ENCODE data around the gene MRTFA.

Gene MRTFA

DNA sequence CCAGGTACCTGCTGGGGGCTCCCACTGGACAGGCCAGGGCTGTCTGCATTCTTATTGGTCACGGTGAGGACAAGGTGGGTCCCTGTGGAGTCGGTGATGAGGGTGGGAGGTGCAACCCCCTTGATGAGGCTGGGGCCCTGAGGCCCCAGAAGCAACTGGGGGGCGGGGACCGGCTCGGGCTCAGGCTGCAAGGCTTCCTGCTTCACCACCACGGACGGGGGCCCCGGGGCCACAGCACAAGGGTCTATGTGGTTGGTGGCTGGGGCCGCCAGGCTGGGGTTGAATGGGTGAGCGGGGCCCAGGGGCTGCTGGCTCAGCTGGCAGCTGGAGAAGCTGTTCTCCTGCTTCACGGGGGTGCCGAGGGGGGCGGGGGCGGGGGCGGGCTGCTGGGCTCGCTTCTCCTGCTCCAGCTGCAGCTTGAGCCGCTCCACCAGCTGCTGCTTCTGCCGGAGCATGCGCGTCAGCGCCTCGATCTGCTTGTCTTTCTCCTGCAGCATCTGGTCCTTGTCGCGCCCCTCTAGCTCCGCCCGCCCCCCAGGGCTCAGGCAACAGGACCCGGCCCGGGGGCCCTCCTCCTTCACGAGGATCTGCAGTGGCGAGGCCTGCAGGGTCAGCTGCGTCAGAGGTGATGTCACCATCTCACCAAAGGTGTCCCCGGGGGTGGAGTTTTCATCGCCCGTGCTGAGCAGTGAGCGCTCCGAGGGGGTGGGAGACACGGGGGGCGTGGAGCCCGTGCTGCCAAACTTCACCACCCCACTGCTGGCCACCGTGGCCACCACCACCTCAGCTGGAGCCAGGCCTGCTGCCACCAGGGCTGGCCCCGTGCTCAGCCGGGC is 217.9 kb downstream of the MRTFA start:
- no peaks in the 10 kb centered on the region for H3K27me3 ChIP-seq (ENCODE audit: low read length)
- no peaks in the 10 kb centered on the region for H3K9me2 ChIP-seq (replicated peaks; ENCODE audit: insufficient read depth, low read length)
- H3K79me2 ChIP-seq (ENCODE audit: insufficient read depth, low read length), result no peaks in the 10 kb centered on the region; the same call in 1 of the 2 replicates
- peaks cover 52% of the 10 kb centered on the region for H3F3A ChIP-seq (ENCODE audit: insufficient read depth)
- H4K20me1 ChIP-seq (ENCODE audit: low read depth, low read length), result no peaks in the 10 kb centered on the region
- H3K27ac ChIP-seq (ENCODE audit: low read depth, low read length), result peak overlapping the region; percentile 95
- no peak overlapping the region for H3K4me3 ChIP-seq (ENCODE audit: insufficient read depth, low read length, poor library complexity, severe bottlenecking)
- no peak for TF ChIP-seq EZH2phosphoT487 (conservative IDR thresholded peaks at IDR 0.05; ENCODE audit: low read length)
- TF ChIP-seq, protein P1, sequence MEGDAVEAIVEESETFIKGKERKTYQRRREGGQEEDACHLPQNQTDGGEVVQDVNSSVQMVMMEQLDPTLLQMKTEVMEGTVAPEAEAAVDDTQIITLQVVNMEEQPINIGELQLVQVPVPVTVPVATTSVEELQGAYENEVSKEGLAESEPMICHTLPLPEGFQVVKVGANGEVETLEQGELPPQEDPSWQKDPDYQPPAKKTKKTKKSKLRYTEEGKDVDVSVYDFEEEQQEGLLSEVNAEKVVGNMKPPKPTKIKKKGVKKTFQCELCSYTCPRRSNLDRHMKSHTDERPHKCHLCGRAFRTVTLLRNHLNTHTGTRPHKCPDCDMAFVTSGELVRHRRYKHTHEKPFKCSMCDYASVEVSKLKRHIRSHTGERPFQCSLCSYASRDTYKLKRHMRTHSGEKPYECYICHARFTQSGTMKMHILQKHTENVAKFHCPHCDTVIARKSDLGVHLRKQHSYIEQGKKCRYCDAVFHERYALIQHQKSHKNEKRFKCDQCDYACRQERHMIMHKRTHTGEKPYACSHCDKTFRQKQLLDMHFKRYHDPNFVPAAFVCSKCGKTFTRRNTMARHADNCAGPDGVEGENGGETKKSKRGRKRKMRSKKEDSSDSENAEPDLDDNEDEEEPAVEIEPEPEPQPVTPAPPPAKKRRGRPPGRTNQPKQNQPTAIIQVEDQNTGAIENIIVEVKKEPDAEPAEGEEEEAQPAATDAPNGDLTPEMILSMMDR (IDR thresholded peaks at IDR 0.05; ENCODE audit: insufficient read depth, low read length, poor library complexity, severe bottlenecking), result no peak
- H3K4me2 ChIP-seq (ENCODE audit: low read depth, low read length, poor library complexity, severe bottlenecking), result peak overlapping the region; percentile 51
- peak overlapping the region; percentile 52 for H3K9ac ChIP-seq (ENCODE audit: low read length)
- H3K36me3 ChIP-seq (ENCODE audit: low read length), result no peaks in the 10 kb centered on the region
- H2AFZ ChIP-seq (ENCODE audit: low read depth, low read length, severe bottlenecking), result no peak overlapping the region
- H3K9me3 ChIP-seq (ENCODE audit: insufficient read depth, low read length), result no peaks in the 10 kb centered on the region

DNA sequence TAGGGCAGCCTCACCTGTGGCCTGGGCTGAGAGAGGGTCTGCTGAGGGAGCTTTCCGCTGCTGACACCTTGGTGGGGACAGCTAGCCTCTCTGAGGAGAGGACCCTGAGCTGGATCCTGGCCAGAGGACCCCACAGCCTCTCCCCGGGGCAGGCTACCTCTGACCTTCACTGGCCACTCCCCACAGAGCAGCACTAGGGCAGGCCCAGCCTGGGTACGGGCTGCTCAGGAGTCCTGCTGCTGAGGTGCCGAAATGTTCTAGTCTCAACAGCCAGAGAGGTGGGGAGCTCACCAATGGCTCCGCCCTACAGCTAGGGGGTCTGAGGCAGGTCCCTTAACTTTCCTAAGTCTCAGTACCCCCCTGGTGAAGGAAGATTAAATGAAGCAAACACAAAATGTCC is 218.6 kb downstream of the MRTFA start:
- peak overlapping the region; percentile 95 for H3K27ac ChIP-seq (ENCODE audit: low read depth, low read length)
- H3K27me3 ChIP-seq (ENCODE audit: low read length), result no peaks in the 10 kb centered on the region
- H3K4me3 ChIP-seq (ENCODE audit: insufficient read depth, low read length, poor library complexity, severe bottlenecking), result no peak overlapping the region
- no peaks in the 10 kb centered on the region for H3K9me3 ChIP-seq (ENCODE audit: insufficient read depth, low read length)
- H2AFZ ChIP-seq (ENCODE audit: low read depth, low read length, severe bottlenecking), result no peak overlapping the region
- H3K4me2 ChIP-seq (ENCODE audit: low read depth, low read length, poor library complexity, severe bottlenecking), result peak overlapping the region; percentile 51
- no peaks in the 10 kb centered on the region for H3K36me3 ChIP-seq (ENCODE audit: low read length)
- H3F3A ChIP-seq (ENCODE audit: insufficient read depth), result peaks cover 59% of the 10 kb centered on the region
- H3K9me2 ChIP-seq (replicated peaks; ENCODE audit: insufficient read depth, low read length), result no peaks in the 10 kb centered on the region
- TF ChIP-seq EZH2phosphoT487 (conservative IDR thresholded peaks at IDR 0.05; ENCODE audit: low read length), result no peak
- TF ChIP-seq, protein P1 (IDR thresholded peaks at IDR 0.05; ENCODE audit: insufficient read depth, low read length, poor library complexity, severe bottlenecking), result no peak
- H4K20me1 ChIP-seq (ENCODE audit: low read depth, low read length), result no peaks in the 10 kb centered on the region
- H3K79me2 ChIP-seq (ENCODE audit: insufficient read depth, low read length), result no peaks in the 10 kb centered on the region; the same call in 1 of the 2 replicates
- H3K9ac ChIP-seq (ENCODE audit: low read length), result peak overlapping the region; percentile 52

DNA sequence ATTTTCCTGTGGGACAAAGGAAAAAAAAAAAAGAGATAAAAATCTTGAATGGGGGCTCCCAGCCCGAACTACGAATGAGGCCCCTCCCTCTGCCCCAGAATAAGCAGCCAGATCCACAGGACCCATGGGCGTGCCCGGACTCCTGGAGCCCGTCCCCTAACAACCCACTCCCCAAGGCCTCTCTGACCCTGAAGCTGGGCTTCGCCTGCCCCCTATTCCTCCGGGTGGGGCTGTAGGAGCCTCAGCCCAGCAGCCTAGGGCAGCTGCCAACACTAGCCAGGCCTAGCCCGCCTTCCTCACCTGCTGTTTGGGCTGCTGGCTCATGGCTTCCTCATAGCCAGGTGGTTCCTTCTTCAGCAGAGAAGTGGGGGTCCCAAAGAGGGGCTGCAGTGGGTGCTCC is 219.5 kb downstream of the MRTFA start:
- no peaks in the 10 kb centered on the region for H3K36me3 ChIP-seq (ENCODE audit: low read length)
- no peak for TF ChIP-seq EZH2phosphoT487 (conservative IDR thresholded peaks at IDR 0.05; ENCODE audit: low read length)
- TF ChIP-seq, protein P1 (IDR thresholded peaks at IDR 0.05; ENCODE audit: insufficient read depth, low read length, poor library complexity, severe bottlenecking), result no peak

More for the DNA sequence above, 219.5 kb downstream of the MRTFA start:
- H3F3A ChIP-seq (ENCODE audit: insufficient read depth), result peaks cover 67% of the 10 kb centered on the region
- H3K27ac ChIP-seq (ENCODE audit: low read depth, low read length), result peak overlapping the region; percentile 95
- no peak overlapping the region for H2AFZ ChIP-seq (ENCODE audit: low read depth, low read length, severe bottlenecking)
- peak overlapping the region; percentile 52 for H3K9ac ChIP-seq (ENCODE audit: low read length)
- no peaks in the 10 kb centered on the region for H4K20me1 ChIP-seq (ENCODE audit: low read depth, low read length)
- H3K9me3 ChIP-seq (ENCODE audit: insufficient read depth, low read length), result no peaks in the 10 kb centered on the region
- H3K4me3 ChIP-seq (ENCODE audit: insufficient read depth, low read length, poor library complexity, severe bottlenecking), result no peak overlapping the region
- H3K27me3 ChIP-seq (ENCODE audit: low read length), result no peaks in the 10 kb centered on the region
- no peaks in the 10 kb centered on the region; the same call in 1 of the 2 replicates for H3K79me2 ChIP-seq (ENCODE audit: insufficient read depth, low read length)
- no peaks in the 10 kb centered on the region for H3K9me2 ChIP-seq (replicated peaks; ENCODE audit: insufficient read depth, low read length)
- peak overlapping the region; percentile 51 for H3K4me2 ChIP-seq (ENCODE audit: low read depth, low read length, poor library complexity, severe bottlenecking)

All from SU-DHL-6 (cell line).